Skin epidermis (tissue), 12 donors: ENCODE results near the gene BCKDK.
"Not testable (repeated sequence)": the region's sequence is repeated elsewhere in the genome, so short reads cannot be mapped to it uniquely, and the experiment has no call there.

Experiments used
- H3K27ac ChIP-seq, 21 experiments: fragments of 200-600 bp; sonication (generic) in 11 of 21; one replicate each; pipeline ENCODE4 v1.5.0; 2020; ENCODE audit warnings: mild to moderate bottlenecking in 3 of 21, inconsistent platforms in 2 of 21, moderate library complexity in 2 of 21
- H3K4me3 ChIP-seq, 7 experiments: fragments of 200-600 bp; sonication (generic) in 2 of 7; one replicate each; pipeline ENCODE4 v1.5.0; 2020; ENCODE audit warnings: inconsistent platforms in 2 of 7, mild to moderate bottlenecking in 2 of 7, moderate library complexity in 1 of 7

BCKDK gene

DNA sequence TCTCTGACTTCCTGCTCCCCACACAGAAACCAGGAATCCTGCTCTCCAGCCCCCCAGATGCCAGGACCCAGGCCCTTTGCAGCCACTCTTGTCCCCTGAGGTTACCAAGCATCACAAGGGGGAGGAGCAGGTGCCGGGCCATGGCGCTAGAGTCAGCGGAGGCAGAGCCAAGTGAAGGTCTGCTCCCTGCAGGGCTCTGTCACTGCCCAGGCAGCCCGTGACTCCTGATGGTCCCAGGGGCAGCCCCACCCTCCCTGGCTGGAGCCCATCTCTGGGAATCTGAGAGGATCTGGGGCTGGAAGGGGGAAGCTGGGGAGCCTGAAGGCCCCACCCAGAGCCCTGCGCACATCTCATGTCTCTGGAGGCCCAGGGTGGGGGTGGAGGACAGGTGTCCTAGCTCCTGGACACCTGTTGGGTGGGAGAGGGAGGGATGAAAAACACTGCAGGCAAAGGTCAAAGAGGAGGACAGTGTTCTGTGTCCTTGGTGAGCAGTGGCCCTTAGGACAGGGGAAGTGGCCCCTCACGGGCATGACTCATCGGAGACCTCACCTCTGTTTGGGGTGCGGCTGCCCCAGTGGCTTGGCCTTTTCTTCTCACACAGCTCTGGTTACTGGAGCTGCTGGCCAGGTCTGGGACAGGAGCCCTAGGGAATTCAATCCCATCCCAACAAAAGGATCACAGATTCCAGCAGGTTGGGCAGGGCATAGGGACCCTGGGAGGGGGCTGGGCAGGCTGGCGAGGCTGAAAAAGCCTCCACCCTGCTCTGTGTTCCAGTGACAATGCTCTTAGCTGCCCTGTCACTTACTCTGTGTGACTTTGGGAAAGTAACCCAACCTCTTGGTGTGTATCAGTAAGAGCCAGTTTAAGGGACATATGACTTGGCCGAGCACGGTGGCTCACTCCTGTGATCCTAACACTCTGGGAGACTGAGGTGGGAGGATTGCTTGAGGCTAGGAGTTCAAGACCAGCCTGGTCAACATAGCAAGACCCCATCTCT, 42.0 kb downstream of the BCKDK start, which contains the start of gene PRSS36:
TSS of gene PRSS36 (minus strand) at position 173 of the 997 bp plus-strand sequence. CDS start at position 142, 31 bp downstream.
- Histone ChIP-seq H3K27ac (peak within 1 kb of the TSS in 4 of 21 experiments; percentile 10 to 57 (median 26)), H3K4me3 (no peak within 1 kb of the TSS)

DNA sequence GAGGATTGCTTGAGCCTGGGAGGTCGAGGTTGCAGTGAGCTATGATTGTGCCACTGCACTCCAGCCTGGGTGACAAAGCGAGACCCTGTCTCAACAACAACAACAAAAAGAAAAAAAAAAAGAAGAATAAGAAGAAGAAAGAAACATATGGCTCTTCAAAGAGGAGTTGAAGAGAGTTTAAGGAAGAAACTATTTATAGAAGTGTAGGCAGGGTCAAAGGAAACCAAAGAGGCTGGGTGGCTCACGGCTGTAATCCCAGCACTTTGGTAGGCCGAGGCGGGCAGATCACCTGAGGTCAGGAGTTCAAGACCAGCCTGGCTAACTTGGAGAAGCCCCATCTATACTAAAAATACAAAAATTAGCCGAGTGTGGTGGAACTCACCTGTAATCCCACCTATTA, 42.8 kb downstream of the BCKDK start:
- not testable (repeated sequence) for H3K27ac ChIP-seq, H3K4me3 ChIP-seq

DNA sequence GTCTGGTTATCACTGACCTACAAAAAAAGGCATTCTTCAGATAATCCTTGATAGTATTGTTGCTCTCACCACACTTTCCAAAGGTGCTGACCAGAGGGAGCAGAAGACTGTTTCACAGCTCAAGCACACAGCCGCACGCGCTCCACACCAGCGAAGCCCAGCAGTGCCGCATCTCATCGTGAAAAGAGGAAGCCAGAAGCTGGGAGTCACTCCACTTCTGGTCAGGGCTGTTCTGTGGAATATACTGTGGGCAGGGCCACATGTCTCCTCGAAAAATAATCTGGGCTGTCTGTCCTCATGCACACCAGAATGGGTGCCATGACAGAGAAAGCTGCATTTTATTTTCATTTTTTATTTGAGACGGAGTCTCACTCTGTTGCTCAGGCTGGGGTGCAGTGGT, 49.0 kb downstream of the BCKDK start:
- H3K4me3 ChIP-seq: no peak overlapping the region
- H3K27ac ChIP-seq: no peak overlapping the region
